K562 (cell line): ENCODE data around the gene UNKL. TPM values are rescaled to one million over a fixed set of nuclear protein-coding genes. Genes with fewer than 3 reads are reported as not detected.
A peak's percentile ranks its signal among the peaks of the same experiment; 100 is the strongest.

Experiments
- ATAC-seq: fragments of 200-7000 bp; cut with Tn5 transposase; 3 replicates; pipeline ENCODE4 v1.9.1; 2020; ENCODE audit warnings: moderate library complexity
- BruUV-seq: library from RNA; stranded (reverse); fragments of 400-500 nt; replicated peaks from 2 replicates; lab custom pipeline; 2021; lab: Mats Ljungman, UMichigan
- CTCF ChIA-PET: fragments of 300-600 bp; formaldehyde crosslinking; extraction: SDS; loops from one replicate; lab custom pipeline; 2021; ENCODE audit warnings: low intra/inter-chr PET ratio; lab: Yijun Ruan, JAX
- POLR2A ChIA-PET: fragments of 300-600, 350-650 bp; sonication (Branson Sonifier 250); formaldehyde crosslinking; extraction: SDS; loops from one replicate; lab custom pipeline; 2021; ENCODE audit warnings: antibody characterized with exemption, inconsistent platforms; lab: Yijun Ruan, JAX
- DNase-seq, 4 experiments: peaks; one replicate each; pipeline versions ENCODE4 v3.0.0 to v3.0.0-alpha.2; 2011 to 2018; ENCODE audit warnings: low spot score in 3 of 4, mixed read lengths in 3 of 4; ENCODE audit errors: extremely low read depth in 1 of 4
- FAIRE-seq: peaks from 2 replicates; lab custom pipeline; 2011; peaks lifted over from hg19 to GRCh38; lab: Jason Lieb, UNC
- H2AFZ ChIP-seq: 2 replicates; pipeline ENCODE4 v1.6.0; 2011; ENCODE audit warnings: low read depth, low read length, control low read depth, inconsistent platforms
- H3K27ac ChIP-seq: fragments of 200-600 bp; 3 replicates; pipeline ENCODE4 v1.8.0; 2011; ENCODE audit warnings: low read depth, mild to moderate bottlenecking, control low read depth, inconsistent platforms, low read length, moderate library complexity, mixed read lengths; ENCODE audit errors: extremely low read depth
- H3K27me3 ChIP-seq, 2 experiments: fragments of 300-600 bp in 1 of 2; 2 replicates in 1 of 2; 3 replicates in 1 of 2; pipeline versions ENCODE4 v1.6.0 to v1.8.0; 2011; ENCODE audit warnings: inconsistent platforms in 2 of 2, low read length in 2 of 2, mild to moderate bottlenecking in 1 of 2, mixed read lengths in 1 of 2, moderate library complexity in 1 of 2; ENCODE audit not compliant: control insufficient read depth in 2 of 2, insufficient read depth in 2 of 2
- H3K36me3 ChIP-seq: fragments of 300-600 bp; 3 replicates; pipeline ENCODE4 v1.8.0; 2011; ENCODE audit warnings: mild to moderate bottlenecking, low read length, inconsistent platforms; ENCODE audit not compliant: control insufficient read depth, insufficient read depth
- H3K4me1 ChIP-seq, 2 experiments: fragments of 200-600 bp in 1 of 2; replicated peaks in 1 of 2; 2 replicates in 1 of 2; 3 replicates in 1 of 2; pipeline versions ENCODE4 v1.5.1 to v1.8.0; 2011; ENCODE audit warnings: inconsistent platforms in 2 of 2, low read length in 2 of 2, mild to moderate bottlenecking in 1 of 2, mixed read lengths in 1 of 2, moderate library complexity in 1 of 2; ENCODE audit not compliant: control insufficient read depth in 2 of 2, insufficient read depth in 2 of 2
- H3K4me2 ChIP-seq: 2 replicates; pipeline ENCODE4 v1.6.1; 2011; ENCODE audit warnings: low read length, control low read depth, inconsistent platforms, mixed read lengths; ENCODE audit not compliant: insufficient read depth
- H3K4me3 ChIP-seq: fragments of 200-600 bp; sonication (generic), shearing (Covaris generic); 2 replicates; pipeline ENCODE4 v1.5.1; 2016; ENCODE audit warnings: control low read depth, inconsistent platforms
- H3K79me2 ChIP-seq: fragments of 200-600 bp; 3 replicates; pipeline ENCODE4 v1.8.0; 2011; ENCODE audit warnings: low read length, inconsistent platforms; ENCODE audit not compliant: control insufficient read depth, insufficient read depth
- H3K9ac ChIP-seq, 2 experiments: 2 replicates each; pipeline versions ENCODE4 v1.6.0 to v1.6.1; 2011; ENCODE audit warnings: low read depth in 2 of 2, low read length in 2 of 2, control low read depth in 1 of 2, inconsistent platforms in 1 of 2, mild to moderate bottlenecking in 1 of 2, mixed read lengths in 1 of 2; ENCODE audit not compliant: insufficient read depth in 1 of 2
- H3K9me1 ChIP-seq: one replicate; pipeline ENCODE4 v1.6.0; 2011; ENCODE audit warnings: inconsistent platforms, mild to moderate bottlenecking, low read length, moderate library complexity; ENCODE audit not compliant: control insufficient read depth, insufficient read depth
- H3K9me3 ChIP-seq: replicated peaks from 2 replicates; pipeline ENCODE4 v1.5.1; 2011; ENCODE audit warnings: low read depth, low read length, inconsistent platforms; ENCODE audit not compliant: control insufficient read depth, insufficient read depth
- H4K20me1 ChIP-seq: replicated peaks from 2 replicates; pipeline ENCODE4 v1.6.1; 2011; ENCODE audit warnings: low read length, inconsistent platforms, mixed read lengths; ENCODE audit not compliant: control insufficient read depth, insufficient read depth
- GMEB1 ChIP-seq: fragments of 250-450 bp; sonication (Bioruptor Pico); IDR thresholded peaks from 2 replicates; pipeline ENCODE4 v1.4.0; 2020; ENCODE audit warnings: mild to moderate bottlenecking
- HDAC2 ChIP-seq: fragments of 450-650 bp; IDR thresholded peaks from 2 replicates; pipeline ENCODE4 v1.6.1; 2016; ENCODE audit warnings: mild to moderate bottlenecking
- RAD51 ChIP-seq: fragments of 450-650 bp; IDR thresholded peaks from 2 replicates; pipeline ENCODE4 v1.7.1; 2016; ENCODE audit warnings: low read depth, mild to moderate bottlenecking, borderline replicate concordance
- ZFP91 ChIP-seq: sonication (generic); formaldehyde crosslinking; IDR thresholded peaks from 2 replicates; pipeline ENCODE4 v1.8.0; 2022; ENCODE audit warnings: mild to moderate bottlenecking, missing genetic modification reagents
- ZNF121 ChIP-seq: sonication (generic); formaldehyde crosslinking; conservative IDR thresholded peaks from 2 replicates; pipeline ENCODE4 v1.8.0; 2022; ENCODE audit warnings: missing genetic modification reagents
- WGBS: fragments of 100-300 bp; shearing (Covaris generic); methylation state at CpG from one replicate; pipeline ENCODE4 v1.1.6; 2016; ENCODE audit warnings: low coverage, mixed read lengths; ENCODE audit not compliant: insufficient coverage; ENCODE audit errors: missing lambda C conversion rate; 5-methylcytosine and 5-hydroxymethylcytosine counted together
- in situ Hi-C: fragments of 300-500 bp; cut with MboI; formaldehyde crosslinking; loops from 4 replicates; pipeline ENCODE4 v1.15.0; 2018; ENCODE audit warnings: inconsistent platforms, mixed read lengths
- intact Hi-C: fragments of 100-400 bp; cut with micrococcal nuclease; formaldehyde crosslinking; loops from 2 replicates; pipeline ENCODE4 v1.14.2; 2022
- polyA plus RNA-seq, 8 experiments: library from polyadenylated mRNA; depleted of rRNA in 4 of 8; stranded (reverse) in 5 of 8; unstranded in 3 of 8; fragments of >200 nt; fragmentation: Nextera tagmentation in 2 of 8; fragmentation: Illumina TruSeq in 1 of 8; extraction: Ambion mirVana in 2 of 8; extraction: Trizol in 1 of 8; gene quantifications; 2 replicates each; pipeline versions ENCODE4 v1.2.1 to v1.2.3, GENCODE V29; 2011 to 2014; ENCODE audit warnings: inconsistent platforms in 1 of 8, missing spikeins in 1 of 8
- total RNA-seq, 7 experiments: library from RNA; depleted of rRNA in 6 of 7; stranded (reverse); fragments of >200 nt in 6 of 7; fragmentation: Illumina TruSeq in 2 of 7; extraction: Trizol in 2 of 7; gene quantifications; 2 replicates each; pipeline versions ENCODE4 v1.2.1 to v1.2.3, GENCODE V29; 2011 to 2021; ENCODE audit warnings: low replicate concordance in 1 of 7

UNKL gene
- total and polyA plus RNA-seq, 9 of the 15 experiments (the other 6 are each of a cell fraction or from before 2014, with no cell fraction given), result 0.37 to 30.2 (median 5.1) TPM

- no peak for TF ChIP-seq ZFP91 (CRISPR knock-in tag)
Observed at GRCh38 chr16:1323296-1324239, 90.9 kb downstream of the UNKL start (continued).

- CTCF ChIA-PET, result no interaction called here
- H3K36me3 ChIP-seq, result peaks cover 72% of the 10 kb centered on the region
- no TSS peak for BruUV-seq
Observed at GRCh38 chr16:1322407-1322806, 92.1 kb downstream of the UNKL start.

More at GRCh38 chr16:1322407-1322806, 92.1 kb downstream of the UNKL start:
- H3K79me2 ChIP-seq, result peaks cover 1% of the 10 kb centered on the region; the same call in 1 of the 3 replicates
- no peak for DNase-seq
- POLR2A ChIA-PET, result no interaction called here
- no peak overlapping the region for H3K4me3 ChIP-seq
- no peak overlapping the region for H2AFZ ChIP-seq
- H4K20me1 ChIP-seq, result no peaks in the 10 kb centered on the region
- no peak for ATAC-seq
- no peaks in the 10 kb centered on the region for H3K9me3 ChIP-seq
- H3K4me1 ChIP-seq, result peaks cover 0 to 29% of the 10 kb centered on the region in 2 experiments; a peak in 2 of 5 replicates
- H3K27ac ChIP-seq, result no peak overlapping the region
- no peak for TF ChIP-seq GMEB1 (CRISPR knock-in tag)
- no peak for TF ChIP-seq RAD51
- no peak for TF ChIP-seq HDAC2
- peak; percentile 68 for TF ChIP-seq ZNF121
- TF ChIP-seq, all 486 proteins: peak for 1
- FAIRE-seq, result no peak
- H3K4me2 ChIP-seq, result no peak overlapping the region
- intact Hi-C loops (no loop called here), in situ Hi-C loops (no loop called here)
- peaks cover 3% of the 10 kb centered on the region for H3K9me1 ChIP-seq
- H3K27me3 ChIP-seq, result no peaks in the 10 kb centered on the region
- no peak overlapping the region for H3K9ac ChIP-seq
- whole genome bisulfite sequencing, result 92% methylated on average over 8 of the region's 8 CpGs
